Chondrocyte (in vitro differentiated cells): Measurements from ENCODE around the gene RBPJL. TPM values are rescaled to one million over a fixed set of nuclear protein-coding genes. Genes with fewer than 3 reads are reported as not detected.

ENCODE experiments used
- DNase-seq: peaks from one replicate; pipeline ENCODE4 v3.0.0; 2021; ENCODE audit warnings: mixed read lengths, low spot score
- H3K27ac Mint-ChIP-seq: one replicate; pipeline ENCODE4 v1.8.0; 2021; ENCODE audit warnings: mild to moderate bottlenecking, moderate library complexity, mixed read lengths; ENCODE audit not compliant: unreplicated experiment
- H3K27me3 Mint-ChIP-seq: 2 replicates; pipeline ENCODE4 v1.8.0; 2021; ENCODE audit warnings: low read depth, mixed read lengths
- H3K36me3 Mint-ChIP-seq: 2 replicates; pipeline ENCODE4 v1.8.0; 2021; ENCODE audit warnings: low read depth, mixed read lengths
- H3K4me1 Mint-ChIP-seq: 2 replicates; pipeline ENCODE4 v1.8.0; 2021; ENCODE audit warnings: low read depth, mild to moderate bottlenecking, mixed read lengths
- H3K4me3 Mint-ChIP-seq: one replicate; pipeline ENCODE4 v1.8.0; 2021; ENCODE audit warnings: mild to moderate bottlenecking, moderate library complexity, mixed read lengths; ENCODE audit not compliant: unreplicated experiment
- H3K9me3 Mint-ChIP-seq: 2 replicates; pipeline ENCODE4 v1.8.0; 2021; ENCODE audit warnings: low read depth, mixed read lengths
- total RNA-seq: library from RNA; stranded (reverse); gene quantifications from 3 replicates; pipeline ENCODE4 v1.2.1, GENCODE V29; 2021
- TF ChIP-seq, protein P1 (sequence below): fragments of 200-600 bp; sonication (generic); IDR thresholded peaks from 2 replicates; pipeline ENCODE4 v1.5.0; 2021; ENCODE audit warnings: antibody characterized with exemption, mild to moderate bottlenecking, moderate library complexity

Gene RBPJL
- total RNA-seq, 1 donor from 2014 or later = not detected

DNA sequence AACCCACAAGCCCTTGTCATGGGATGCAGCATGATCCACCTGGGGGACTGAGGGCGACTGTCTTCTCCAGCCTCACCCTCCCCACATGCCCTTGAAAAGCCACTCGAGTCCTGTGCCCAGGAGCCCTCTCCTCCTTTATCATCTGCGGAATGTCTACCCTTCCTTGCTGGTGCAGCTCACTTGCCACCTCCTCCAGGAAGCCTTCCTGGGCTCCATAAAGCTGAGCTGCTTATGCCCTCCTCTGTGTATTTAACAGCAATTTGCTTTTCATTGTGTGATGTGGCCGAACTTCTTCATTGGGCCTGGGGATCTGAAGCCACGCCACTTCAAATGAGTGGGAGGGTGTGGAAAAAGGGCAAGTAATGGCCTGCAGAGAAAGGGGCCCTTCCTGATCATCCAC lies 17.8 kb upstream of the RBPJL start:
- H3K36me3 Mint-ChIP-seq = no peaks in the 10 kb centered on the region
- no peak overlapping the region for H3K27ac Mint-ChIP-seq

DNA sequence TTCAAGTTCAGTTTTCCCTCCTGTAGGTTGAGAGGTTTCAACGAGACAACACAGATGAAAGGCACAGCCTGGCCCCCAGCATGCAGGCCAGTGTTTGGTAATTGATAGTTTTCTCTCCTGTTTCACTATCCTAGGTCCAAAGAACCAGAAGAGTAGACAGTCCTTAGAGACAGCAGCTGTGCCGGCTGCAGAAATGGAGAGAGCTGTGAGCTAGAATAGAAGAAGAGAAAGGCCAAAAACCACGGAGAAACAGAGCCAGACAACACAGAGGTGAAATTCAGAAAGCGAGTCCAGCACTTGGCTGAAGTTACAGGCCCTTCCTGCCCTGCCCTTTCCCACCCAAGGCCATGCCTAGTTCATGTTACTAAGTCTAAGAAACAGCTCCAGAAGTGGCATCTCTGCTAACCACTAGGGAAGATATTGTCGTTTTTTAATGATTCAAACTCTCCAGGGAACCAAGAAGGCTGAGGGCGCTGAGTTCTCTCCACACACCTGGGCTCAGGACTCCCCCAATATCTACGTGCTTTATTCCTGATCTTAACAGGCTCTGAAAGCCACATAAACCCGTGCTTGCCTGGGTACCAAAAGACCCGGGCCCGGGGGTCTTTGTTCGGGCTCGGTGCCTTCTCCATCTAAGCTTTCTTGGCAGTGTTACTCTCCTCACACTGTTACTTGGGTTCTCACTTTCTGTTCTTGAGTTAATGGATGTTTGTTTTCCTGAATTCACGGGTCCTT lies 16.5 kb upstream of the RBPJL start:
- H3K36me3 Mint-ChIP-seq = no peaks in the 10 kb centered on the region
- H3K27ac Mint-ChIP-seq = no peak overlapping the region

More for the DNA sequence above, 17.8 kb upstream of the RBPJL start:
- Mint-ChIP-seq H3K4me3 (no peak overlapping the region), H3K27me3 (peaks cover 24% of the 10 kb centered on the region), H3K4me1 (peaks cover 6% of the 10 kb centered on the region), H3K9me3 (no peaks in the 10 kb centered on the region)
- TF ChIP-seq, protein P1, sequence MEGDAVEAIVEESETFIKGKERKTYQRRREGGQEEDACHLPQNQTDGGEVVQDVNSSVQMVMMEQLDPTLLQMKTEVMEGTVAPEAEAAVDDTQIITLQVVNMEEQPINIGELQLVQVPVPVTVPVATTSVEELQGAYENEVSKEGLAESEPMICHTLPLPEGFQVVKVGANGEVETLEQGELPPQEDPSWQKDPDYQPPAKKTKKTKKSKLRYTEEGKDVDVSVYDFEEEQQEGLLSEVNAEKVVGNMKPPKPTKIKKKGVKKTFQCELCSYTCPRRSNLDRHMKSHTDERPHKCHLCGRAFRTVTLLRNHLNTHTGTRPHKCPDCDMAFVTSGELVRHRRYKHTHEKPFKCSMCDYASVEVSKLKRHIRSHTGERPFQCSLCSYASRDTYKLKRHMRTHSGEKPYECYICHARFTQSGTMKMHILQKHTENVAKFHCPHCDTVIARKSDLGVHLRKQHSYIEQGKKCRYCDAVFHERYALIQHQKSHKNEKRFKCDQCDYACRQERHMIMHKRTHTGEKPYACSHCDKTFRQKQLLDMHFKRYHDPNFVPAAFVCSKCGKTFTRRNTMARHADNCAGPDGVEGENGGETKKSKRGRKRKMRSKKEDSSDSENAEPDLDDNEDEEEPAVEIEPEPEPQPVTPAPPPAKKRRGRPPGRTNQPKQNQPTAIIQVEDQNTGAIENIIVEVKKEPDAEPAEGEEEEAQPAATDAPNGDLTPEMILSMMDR = no peak
- DNase-seq = no peak

DNA sequence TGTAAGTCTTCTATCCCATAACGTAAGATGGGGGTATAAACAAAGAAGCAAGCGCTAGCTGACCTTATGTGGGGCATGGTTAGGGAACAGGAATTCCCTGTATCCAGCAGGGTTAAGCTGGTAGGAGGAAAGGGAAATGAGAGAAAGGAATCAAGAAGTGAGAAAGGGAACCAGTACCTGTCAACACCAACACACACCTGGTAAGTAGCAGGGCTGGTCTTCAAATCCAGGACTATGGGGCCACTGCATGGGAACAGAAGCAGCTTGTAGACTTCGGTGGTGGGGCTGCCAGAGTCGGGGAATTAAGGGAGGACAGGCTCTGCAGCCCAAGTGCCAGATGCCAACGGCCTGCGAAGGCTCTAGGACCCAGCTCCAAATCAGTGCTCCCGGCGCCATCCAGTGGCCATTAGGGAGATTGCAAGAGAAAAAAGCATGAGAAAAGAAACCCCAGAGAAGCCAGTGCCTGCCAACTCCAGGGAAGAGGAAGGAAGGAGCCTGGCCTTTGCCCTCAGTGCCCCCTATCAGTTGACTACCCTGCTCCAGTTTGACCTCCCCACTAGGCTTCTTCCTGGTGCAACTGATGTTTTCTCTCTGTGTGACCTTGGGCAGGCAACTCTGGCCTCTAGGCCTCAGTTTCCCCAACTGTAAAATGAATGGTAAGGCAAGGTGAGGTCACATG lies 15.8 kb upstream of the RBPJL start:
- TF ChIP-seq, protein P1 = peak; percentile 87
- Mint-ChIP-seq H3K4me1 (peaks cover 8% of the 10 kb centered on the region), H3K27ac (no peak overlapping the region), H3K9me3 (no peaks in the 10 kb centered on the region), H3K36me3 (no peaks in the 10 kb centered on the region), H3K4me3 (no peak overlapping the region), H3K27me3 (peaks cover 11% of the 10 kb centered on the region)
- DNase-seq = no peak

More for the DNA sequence above, 16.5 kb upstream of the RBPJL start:
- H3K4me3 Mint-ChIP-seq = no peak overlapping the region
- H3K9me3 Mint-ChIP-seq = no peaks in the 10 kb centered on the region
- peaks cover 8% of the 10 kb centered on the region for H3K4me1 Mint-ChIP-seq
- no peak for DNase-seq
- H3K27me3 Mint-ChIP-seq = peaks cover 16% of the 10 kb centered on the region
- TF ChIP-seq, protein P1 = no peak

DNA sequence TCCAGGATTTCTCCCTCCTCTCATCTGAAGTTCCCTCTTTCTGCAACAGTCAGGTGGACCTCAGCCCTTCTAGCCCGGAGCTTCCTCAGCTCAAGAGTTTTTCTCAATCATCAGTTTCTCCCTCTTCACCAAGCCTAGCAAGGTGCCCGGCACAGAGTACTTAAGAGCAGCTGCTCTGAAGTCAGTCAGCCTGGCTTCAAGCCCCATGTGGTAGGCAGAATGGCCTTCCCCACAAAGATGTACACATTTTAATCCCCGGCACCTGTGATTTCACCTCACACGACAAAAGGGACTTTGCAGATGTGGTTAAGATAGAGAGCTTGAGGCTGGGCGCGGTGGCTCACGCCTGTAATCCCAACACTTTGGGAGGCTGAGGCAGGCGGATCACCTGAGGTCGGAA lies 15.1 kb upstream of the RBPJL start:
- TF ChIP-seq, protein P1 = no peak
- Mint-ChIP-seq H3K36me3 (no peaks in the 10 kb centered on the region), H3K4me1 (peaks cover 8% of the 10 kb centered on the region), H3K27ac (no peak overlapping the region), H3K27me3 (peaks cover 11% of the 10 kb centered on the region), H3K9me3 (no peaks in the 10 kb centered on the region), H3K4me3 (no peak overlapping the region)
- no peak for DNase-seq

DNA sequence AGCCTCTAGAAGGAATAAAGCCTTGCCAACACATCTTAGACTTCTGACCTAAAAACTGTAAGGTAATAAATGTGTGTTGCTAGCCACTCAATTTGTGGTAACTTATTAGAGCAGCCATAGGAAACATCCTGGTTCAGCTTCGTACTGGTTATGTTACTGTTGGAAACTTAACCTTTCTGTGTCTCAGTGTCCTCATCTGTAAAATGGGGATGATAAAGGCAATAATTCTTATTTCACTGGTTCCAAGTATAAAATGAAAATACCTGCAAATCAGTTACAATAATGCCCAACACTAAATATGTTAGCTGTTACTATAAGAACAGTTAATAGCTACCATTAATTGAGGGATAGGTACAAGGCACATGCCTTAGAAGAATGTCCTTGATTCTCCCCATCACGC lies 14.3 kb upstream of the RBPJL start:
- Mint-ChIP-seq H3K4me3 (no peak overlapping the region), H3K27ac (no peak overlapping the region), H3K36me3 (no peaks in the 10 kb centered on the region), H3K27me3 (peaks cover 7% of the 10 kb centered on the region), H3K4me1 (peaks cover 8% of the 10 kb centered on the region), H3K9me3 (no peaks in the 10 kb centered on the region)
- TF ChIP-seq, protein P1 = no peak
- no peak for DNase-seq
